ENCODE data around the gene LHX8.

GRCh38 chr1:75085931-75086330 is 48.3 kb upstream of the LHX8 start:
- no peak for TF ChIP-seq CTCF (IDR thresholded peaks at IDR 0.05)
- no peak for TF ChIP-seq POLR2AphosphoS5 (IDR thresholded peaks at IDR 0.05)
- no peak for TF ChIP-seq POLR2A (IDR thresholded peaks at IDR 0.05)
